Measurements from ENCODE around the gene FOXA3.
"Not testable (repeated sequence)": the region's sequence is repeated elsewhere in the genome, so short reads cannot be mapped to it uniquely, and the experiment has no call there.

FOXA3 gene

GRCh38 chr19:45876411-45877197 lies 12.5 kb downstream of the FOXA3 start:
- FAIRE-seq = no peak

GRCh38 chr19:45878043-45878794 lies 14.1 kb downstream of the FOXA3 start:
- no peak for FAIRE-seq

- FAIRE-seq = no peak
These were observed 14.9 kb downstream of the FOXA3 start for GRCh38 chr19:45879055-45879454.

- FAIRE-seq = no peak
These were observed 15.8 kb downstream of the FOXA3 start for GRCh38 chr19:45879971-45880370.

- FAIRE-seq = no peak
These were observed 17.2 kb downstream of the FOXA3 start for GRCh38 chr19:45881082-45881908.

- FAIRE-seq = no peak
These were observed 17.9 kb downstream of the FOXA3 start for GRCh38 chr19:45881909-45882528.

GRCh38 chr19:45882652-45883585 lies 18.8 kb downstream of the FOXA3 start:
- no peak for FAIRE-seq

- FAIRE-seq = no peak
These were observed 19.4 kb downstream of the FOXA3 start for GRCh38 chr19:45883586-45883880.

GRCh38 chr19:45883881-45884681 lies 20.0 kb downstream of the FOXA3 start:
- FAIRE-seq = no peak

- FAIRE-seq = no peak
These were observed 20.8 kb downstream of the FOXA3 start for GRCh38 chr19:45884682-45885555.

- no peak for FAIRE-seq
These were observed 21.7 kb downstream of the FOXA3 start, which contains the start of gene IRF2BP1 for GRCh38 chr19:45885556-45886426. Gene IRF2BP1, minus strand, starts transcription at chr19:45886141. Its CDS starts 367 bp downstream, at chr19:45885774.

- FAIRE-seq = no peak
These were observed 22.5 kb downstream of the FOXA3 start for GRCh38 chr19:45886427-45887199.

- no peak for FAIRE-seq
These were observed 23.1 kb downstream of the FOXA3 start for GRCh38 chr19:45887200-45887710.

GRCh38 chr19:45889210-45889885 lies 25.2 kb downstream of the FOXA3 start:
- FAIRE-seq = no peak

- FAIRE-seq = no peak
These were observed 26.8 kb downstream of the FOXA3 start for GRCh38 chr19:45890877-45891276.

GRCh38 chr19:45895519-45895972 lies 31.4 kb downstream of the FOXA3 start:
- no peak for FAIRE-seq

GRCh38 chr19:45895983-45896599 lies 32.0 kb downstream of the FOXA3 start:
- FAIRE-seq = not testable (repeated sequence)
